ENCODE measurements around the gene IRAK2. TPM values are rescaled to one million over a fixed set of nuclear protein-coding genes. Genes with fewer than 3 reads are reported as not detected.
A peak's percentile ranks its signal among the peaks of the same experiment; 100 is the strongest.

The IRAK2 gene
- total and polyA plus RNA-seq, 10 donors, result 1.4 to 11.8 (median 7.9) TPM

- no peak for DNase-seq
- no peaks in the 10 kb centered on the region for H3K27me3 ChIP-seq (replicated peaks in 1 of 7)
- intact Hi-C loops (cut with DNase I; ENCODE audit: low total_unique reads), result no loop called here
- H3K4me1 ChIP-seq, result peaks cover 4 to 56% (median 22%) of the 10 kb centered on the region in 6 donors
- H3K27ac ChIP-seq, result no peak overlapping the region
- no peak for TF ChIP-seq CTCF (IDR thresholded peaks at IDR 0.05 in 8 of 11, conservative IDR thresholded peaks at IDR 0.05 in 3 of 11)
- peak in 2 of 3 donors; percentile 19 to 63 for TF ChIP-seq POLR2AphosphoS5 (IDR thresholded peaks at IDR 0.05)
- peaks cover 0 to 75% (median 42%) of the 10 kb centered on the region in 6 donors for H3K36me3 ChIP-seq
- H3K9me3 ChIP-seq, result no peaks in the 10 kb centered on the region
- WGBS, 5 donors, result 89 to 99% (median 94%) methylated on average over 6 to 9 of the region's 9 CpGs
- H3K4me3 ChIP-seq, result no peak overlapping the region
These were observed 125.2 kb downstream of the IRAK2 start for GRCh38 chr3:10289787-10290355.

- intact Hi-C loops (cut with DNase I; ENCODE audit: low total_unique reads), result no loop called here
- 91 to 94% (median 93%) methylated on average over 15 to 18 of the region's 18 CpGs for WGBS, 5 donors
These were observed 125.9 kb downstream of the IRAK2 start for GRCh38 chr3:10290481-10291176.

GRCh38 chr3:10291641-10292040 is 126.9 kb downstream of the IRAK2 start:
- no peaks in the 10 kb centered on the region for H3K27me3 ChIP-seq (replicated peaks in 1 of 7)
- H3K4me1 ChIP-seq, result peaks cover 4 to 46% (median 22%) of the 10 kb centered on the region in 6 donors
- TF ChIP-seq POLR2A (IDR thresholded peaks at IDR 0.05), result no peak
- no peak for TF ChIP-seq POLR2AphosphoS5 (IDR thresholded peaks at IDR 0.05)
- TF ChIP-seq CTCF (IDR thresholded peaks at IDR 0.05 in 8 of 11, conservative IDR thresholded peaks at IDR 0.05 in 3 of 11), result no peak
- intact Hi-C loops (cut with DNase I; ENCODE audit: low total_unique reads), result no loop called here
- 78 to 86% (median 84%) methylated on average over 6 of the region's 6 CpGs for WGBS, 5 donors
- H3K36me3 ChIP-seq, result peaks cover 0 to 75% (median 39%) of the 10 kb centered on the region in 6 donors
- no peaks in the 10 kb centered on the region for H3K9me3 ChIP-seq
- DNase-seq, result no peak
- H3K4me3 ChIP-seq, result no peak overlapping the region
- peak overlapping the region in 2 of 8 donors; percentile 78 to 83 for H3K27ac ChIP-seq

More at GRCh38 chr3:10290481-10291176, 125.9 kb downstream of the IRAK2 start:
- no peak overlapping the region for H3K4me3 ChIP-seq
- H3K4me1 ChIP-seq, result peaks cover 4 to 48% (median 22%) of the 10 kb centered on the region in 6 donors
- peaks cover 0 to 75% (median 43%) of the 10 kb centered on the region in 6 donors for H3K36me3 ChIP-seq
- H3K27me3 ChIP-seq (replicated peaks in 1 of 7), result no peaks in the 10 kb centered on the region
- H3K27ac ChIP-seq, result peak overlapping the region in 1 of 8 donors; percentile 83
- H3K9me3 ChIP-seq, result no peaks in the 10 kb centered on the region
- TF ChIP-seq POLR2AphosphoS5 (IDR thresholded peaks at IDR 0.05) (peak in 1 of 3 donors; percentile 36), POLR2A (IDR thresholded peaks at IDR 0.05) (no peak)
- DNase-seq, result no peak

GRCh38 chr3:10292505-10293419 is 128.0 kb downstream of the IRAK2 start, which contains the start of gene GHRL:
GHRL (minus strand) TSS chr3:10292947; CDS start chr3:10290180, 2,767 bp downstream.
- peaks cover 0 to 71% (median 36%) of the 10 kb centered on the region in 6 donors for H3K36me3 ChIP-seq
- H3K27ac ChIP-seq, result peak within 1 kb of the TSS in 7 of 8 donors; percentile 51 to 83 (median 78)
- peak in 2 of 3 donors; percentile 36 to 68 for TF ChIP-seq POLR2AphosphoS5 (IDR thresholded peaks at IDR 0.05)
- TF ChIP-seq POLR2A (IDR thresholded peaks at IDR 0.05), result no peak
- no peaks in the 10 kb centered on the region for H3K9me3 ChIP-seq
- H3K27me3 ChIP-seq (replicated peaks in 1 of 7), result no peaks in the 10 kb centered on the region
- peak within 1 kb of the TSS in 6 of 8 donors; percentile 1 to 49 (median 3) for H3K4me3 ChIP-seq
- H3K4me1 ChIP-seq, result peaks cover 4 to 39% (median 22%) of the 10 kb centered on the region in 6 donors
- intact Hi-C loops (cut with DNase I; ENCODE audit: low total_unique reads), result no loop called here
- peak; percentile 84 for DNase-seq
- 15 to 25% (median 21%) methylated on average over 12 of the region's 12 CpGs for WGBS, 5 donors

Small RNAs within 50 kb of the gene (small RNA-seq; reads per million reads assigned to genes)
- 0 reads per million in 4 donors for gene RF02126

Other genes with a start within 250 kb of the IRAK2 start
- gene IL17RC, start 247.8 kb upstream of the IRAK2 start, total RNA-seq, result 10 to 100 TPM; 10.7 to 24.1 (median 19.7) TPM
- 10 to 100 TPM in 2 of 3 donors, 1 to 10 TPM in 1; 6.6 to 24.6 (median 12.6) TPM for gene IL17RC, start 247.8 kb upstream of the IRAK2 start, polyA plus RNA-seq
- gene CRELD1, start 231.1 kb upstream of the IRAK2 start, total RNA-seq, result 10 to 100 TPM; 17.7 to 40.3 (median 31.4) TPM
- 10 to 100 TPM; 20.6 to 40.9 (median 21.9) TPM for gene CRELD1, start 231.1 kb upstream of the IRAK2 start, polyA plus RNA-seq
- 1 to 10 TPM in 6 of 7 donors, under 1 TPM in 1; 0.85 to 2.4 (median 1.9) TPM for gene PRRT3, start 212.5 kb upstream of the IRAK2 start, total RNA-seq
- under 1 TPM; 0.65 to 0.99 (median 0.72) TPM for gene PRRT3, start 212.5 kb upstream of the IRAK2 start, polyA plus RNA-seq
- 10 to 100 TPM; 32.8 to 61.4 (median 47.1) TPM for gene EMC3, start 178.1 kb upstream of the IRAK2 start, total RNA-seq
- gene EMC3, start 178.1 kb upstream of the IRAK2 start, polyA plus RNA-seq, result 10 to 100 TPM; 16.3 to 35.3 (median 18.0) TPM
- 10 to 100 TPM in 6 of 7 donors, 1 to 10 TPM in 1; 9.3 to 19.5 (median 13.6) TPM for gene FANCD2, start 138.5 kb upstream of the IRAK2 start, total RNA-seq
- 10 to 100 TPM; 12.5 to 20.2 (median 13.6) TPM for gene FANCD2, start 138.5 kb upstream of the IRAK2 start, polyA plus RNA-seq
- not detected for gene FANCD2OS, start 56.7 kb upstream of the IRAK2 start, total RNA-seq
- not detected for gene FANCD2OS, start 56.7 kb upstream of the IRAK2 start, polyA plus RNA-seq
- gene BRK1, start 49.2 kb upstream of the IRAK2 start, total RNA-seq, result 10 to 100 TPM; 69.8 to 96.6 (median 90.2) TPM
- gene BRK1, start 49.2 kb upstream of the IRAK2 start, polyA plus RNA-seq, result 100 to 1,000 TPM; 137 to 215 (median 215) TPM
- gene VHL, start 23.1 kb upstream of the IRAK2 start, total RNA-seq, result 10 to 100 TPM; 53.9 to 75.9 (median 64.6) TPM
- 10 to 100 TPM; 44.3 to 70.1 (median 46.5) TPM for gene VHL, start 23.1 kb upstream of the IRAK2 start, polyA plus RNA-seq
- 10 to 100 TPM; 32.8 to 56.1 (median 48.6) TPM for gene TATDN2, start 83.5 kb downstream of the IRAK2 start, total RNA-seq
- gene TATDN2, start 83.5 kb downstream of the IRAK2 start, polyA plus RNA-seq, result 10 to 100 TPM; 15.4 to 20.4 (median 16.2) TPM
- gene GHRL, start 128.0 kb downstream of the IRAK2 start, total RNA-seq, result 1 to 10 TPM; 1.1 to 8.0 (median 3.8) TPM
- 1 to 10 TPM; 3.6 to 6.6 (median 5.0) TPM for gene GHRL, start 128.0 kb downstream of the IRAK2 start, polyA plus RNA-seq
- gene SEC13, start 156.2 kb downstream of the IRAK2 start, total RNA-seq, result 100 to 1,000 TPM in 1 of 7 donors, 10 to 100 TPM in 6; 61.6 to 115 (median 71.2) TPM
- 10 to 100 TPM; 52.1 to 78.7 (median 68.0) TPM for gene SEC13, start 156.2 kb downstream of the IRAK2 start, polyA plus RNA-seq